AG20443 (cell line): ENCODE results near the gene SERHL2.
"Not testable (repeated sequence)": the region's sequence is repeated elsewhere in the genome, so short reads cannot be mapped to it uniquely, and the experiment has no call there.

Experiments
- DNase-seq: peaks from one replicate; pipeline ENCODE4 v3.0.0; 2012; ENCODE audit warnings: low spot score, mixed read lengths

SERHL2 gene

GRCh38 chr22:42608136-42608822 lies 54.5 kb downstream of the SERHL2 start:
- no peak for DNase-seq

DNA sequence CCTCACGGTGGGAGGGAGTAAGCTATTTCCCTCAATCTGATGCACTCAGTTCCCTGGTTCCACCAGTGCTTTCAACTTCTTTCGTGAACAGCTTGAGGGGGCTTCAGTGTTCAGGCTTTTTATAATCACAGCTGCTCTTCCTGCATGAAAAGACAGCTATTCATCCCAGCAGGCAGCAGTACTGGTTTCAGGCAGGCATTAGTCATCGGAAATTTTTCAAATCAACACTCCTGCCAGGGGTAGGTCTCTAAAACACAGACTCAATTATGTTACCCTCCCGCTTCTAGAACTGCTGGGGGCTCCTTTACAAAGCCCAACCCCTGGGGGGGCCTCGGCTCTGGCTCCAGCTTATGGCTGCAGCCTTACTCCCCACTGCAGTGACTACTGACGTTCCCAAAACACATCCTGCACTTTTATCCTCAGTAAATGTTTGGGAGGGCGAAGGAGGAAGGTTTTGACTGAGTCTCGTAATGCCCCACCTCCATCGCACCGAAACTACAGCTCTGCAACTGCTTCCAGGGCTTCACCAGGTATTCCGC lies 55.1 kb downstream of the SERHL2 start:
- DNase-seq, result peak; percentile 71

DNA sequence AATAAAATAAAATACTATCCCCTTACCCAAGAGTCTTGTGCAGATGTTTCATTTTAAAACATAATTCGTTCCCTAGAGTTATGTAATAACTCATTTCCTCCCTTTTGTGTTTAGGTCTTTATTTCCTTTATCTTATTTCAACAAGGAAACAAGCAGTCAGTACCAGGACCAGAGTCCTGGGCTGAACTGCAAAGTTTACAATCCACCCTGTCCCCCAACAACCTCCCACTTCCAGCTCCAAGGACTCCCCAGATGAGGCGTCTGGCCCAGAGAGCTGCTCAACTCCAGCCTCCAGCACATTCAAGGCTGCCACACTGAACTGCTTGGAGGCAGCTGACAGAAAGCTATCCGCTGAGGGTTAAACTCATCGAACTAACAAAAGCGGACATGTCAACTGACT lies 56.4 kb downstream of the SERHL2 start:
- DNase-seq, result no peak

DNA sequence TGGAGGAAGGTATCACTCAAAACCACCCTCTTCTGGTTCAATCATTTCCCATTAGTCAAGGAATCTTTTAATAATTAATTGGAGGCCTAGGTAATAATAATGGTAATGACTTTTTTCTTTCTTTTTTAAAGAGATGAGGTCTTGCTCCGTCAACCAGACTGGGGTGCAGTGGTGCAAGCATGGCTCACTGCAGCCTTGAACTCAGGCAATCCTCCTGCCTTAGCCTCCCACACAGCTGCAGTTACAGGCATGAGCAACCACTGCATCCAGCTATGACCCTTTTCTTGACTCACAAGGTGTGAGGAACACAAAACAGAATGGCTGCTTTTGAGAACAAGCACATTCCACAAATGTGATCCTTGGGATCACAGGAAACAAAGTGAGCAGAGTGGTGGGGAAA lies 57.3 kb downstream of the SERHL2 start:
- DNase-seq, result no peak

DNA sequence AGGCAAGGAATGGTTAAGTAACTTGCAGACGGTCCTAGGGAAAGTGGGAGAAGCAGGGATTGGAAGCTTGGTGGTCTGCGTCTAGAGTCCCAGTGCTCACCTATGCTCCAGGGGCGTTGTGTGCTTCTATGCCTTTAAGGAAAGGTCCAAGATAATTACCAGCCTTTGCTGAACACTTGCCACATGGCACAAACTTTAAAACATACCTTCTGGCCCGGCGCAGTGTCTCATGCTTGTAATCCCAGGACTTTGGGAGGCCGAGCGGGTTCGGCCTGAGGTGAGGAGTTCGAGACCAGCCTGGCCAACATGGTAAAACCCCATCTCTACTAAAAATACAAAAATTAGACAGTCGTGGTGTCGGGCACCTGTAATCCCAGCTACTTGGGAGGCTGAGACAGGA lies 58.6 kb downstream of the SERHL2 start:
- DNase-seq, result no peak

DNA sequence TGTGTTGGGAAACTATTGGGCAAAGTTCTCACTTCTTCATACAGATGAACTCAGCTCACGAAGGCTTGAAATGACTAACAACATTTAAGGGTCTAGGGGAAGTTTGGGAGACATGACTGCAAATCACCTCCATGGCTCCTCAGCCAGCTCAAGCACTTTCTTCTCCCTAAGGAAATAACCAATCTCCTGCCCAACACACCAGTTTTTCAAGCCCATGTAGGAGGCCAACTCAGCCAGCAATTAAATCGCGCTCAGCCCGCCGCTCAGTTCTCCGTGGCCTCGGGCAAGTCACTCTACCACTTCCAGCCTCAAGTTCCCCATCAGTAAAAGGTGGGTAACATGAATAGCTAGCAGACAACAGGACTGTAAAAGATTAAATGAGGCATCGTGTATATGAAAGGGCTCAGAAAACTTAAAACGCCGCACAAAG lies 60.1 kb downstream of the SERHL2 start:
- DNase-seq, result no peak

DNA sequence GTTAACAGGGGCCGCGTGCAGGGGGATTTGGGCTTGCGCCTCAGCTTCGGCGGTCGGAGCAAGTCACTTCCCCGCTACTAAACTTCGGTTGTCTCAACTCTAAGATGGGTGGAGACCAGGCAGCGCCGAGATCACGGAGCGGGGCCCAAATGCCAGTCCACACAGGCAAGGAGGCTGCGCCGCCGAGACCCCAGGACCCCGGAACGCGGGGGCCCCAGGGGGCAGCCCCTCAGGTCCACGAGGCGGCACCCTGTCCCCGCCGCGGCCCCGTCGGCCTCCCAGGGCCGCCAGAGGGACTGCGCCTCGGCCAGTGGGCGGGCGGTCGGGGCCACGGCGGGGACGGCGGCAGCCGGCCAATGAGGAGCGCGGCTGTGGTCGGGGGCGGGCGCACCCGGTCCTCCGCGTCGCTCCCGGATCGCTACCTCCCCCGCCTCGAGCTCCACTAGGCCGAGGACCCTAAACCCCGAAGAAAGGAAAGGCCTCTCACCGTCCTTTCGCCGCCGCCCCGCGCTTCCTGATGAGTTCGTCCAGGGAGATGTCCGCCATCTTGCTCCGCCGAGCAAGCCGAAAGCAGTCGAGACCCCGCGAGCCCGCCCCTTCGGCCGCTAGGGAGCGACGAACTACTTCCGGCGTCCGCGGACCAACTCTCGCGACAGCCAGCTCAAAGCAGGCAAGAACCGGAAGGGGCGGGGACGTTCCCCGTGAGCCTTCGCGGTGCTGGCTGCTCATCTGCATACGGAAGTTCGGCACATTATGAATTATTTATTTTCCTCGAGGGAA lies 60.7 kb downstream of the SERHL2 start, which contains the start of gene POLDIP3:
Gene POLDIP3, minus strand, starts transcription at position 572 of the 780 bp plus-strand sequence. Its CDS starts 26 bp downstream, at position 546.
- peak; percentile 98 for DNase-seq

GRCh38 chr22:42615092-42615859 lies 61.5 kb downstream of the SERHL2 start:
- peak; percentile 83 for DNase-seq

DNA sequence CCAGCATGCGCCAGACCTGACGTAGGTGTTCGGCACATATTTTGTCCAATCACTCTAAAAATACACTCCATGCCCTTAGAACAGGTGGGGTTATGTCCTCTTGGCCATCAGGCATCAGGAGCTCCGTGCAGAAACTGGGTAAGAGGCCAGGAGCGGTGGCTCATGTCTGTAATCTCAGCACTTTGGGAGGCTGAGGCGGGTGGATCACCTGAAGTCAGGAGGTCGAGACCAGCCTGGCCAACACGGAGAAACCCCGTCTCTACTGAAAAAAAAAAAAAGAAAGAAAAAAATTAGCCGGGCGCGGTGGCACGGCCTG lies 62.1 kb downstream of the SERHL2 start:
- not testable (repeated sequence) for DNase-seq

DNA sequence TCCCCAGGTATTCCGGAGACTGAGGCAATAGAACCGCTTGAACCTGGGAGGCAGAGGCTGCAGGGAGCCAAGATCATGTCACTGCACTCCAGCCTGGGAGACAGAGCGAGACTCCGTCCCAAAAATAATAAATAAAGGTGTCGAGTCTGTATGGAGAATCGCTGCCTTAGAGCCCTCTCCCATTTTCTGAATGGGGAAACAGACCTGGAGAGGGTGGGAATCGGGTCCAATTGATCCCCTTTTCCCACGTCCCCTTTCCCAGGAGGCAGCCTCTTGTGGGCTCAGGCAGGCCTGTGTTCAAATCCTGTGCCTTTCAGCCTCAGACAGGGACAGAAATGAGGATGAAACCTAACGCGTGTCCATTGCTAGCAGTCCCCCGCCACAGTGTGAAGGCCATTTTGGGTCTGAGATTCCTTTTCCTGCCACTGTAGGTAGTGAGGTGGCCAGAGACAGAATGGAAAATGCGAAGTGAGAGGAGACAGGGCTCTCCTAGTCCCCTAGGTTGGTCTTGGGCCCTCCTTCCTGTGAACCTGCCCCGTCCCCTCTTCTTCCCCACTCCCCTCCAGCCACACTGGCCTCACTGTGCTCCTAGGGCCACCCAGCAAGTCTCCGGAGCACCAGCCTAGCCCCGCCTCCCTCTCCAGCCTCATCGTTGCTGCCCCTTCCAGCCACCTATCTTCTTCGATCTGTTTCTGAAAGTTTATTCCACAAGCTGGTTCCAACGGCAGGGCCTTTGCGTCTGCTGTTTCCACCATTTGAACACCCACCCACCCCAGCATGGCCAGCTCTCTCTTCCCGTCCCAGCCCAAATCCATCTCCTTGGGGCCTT lies 63.6 kb downstream of the SERHL2 start:
- DNase-seq, result no peak

DNA sequence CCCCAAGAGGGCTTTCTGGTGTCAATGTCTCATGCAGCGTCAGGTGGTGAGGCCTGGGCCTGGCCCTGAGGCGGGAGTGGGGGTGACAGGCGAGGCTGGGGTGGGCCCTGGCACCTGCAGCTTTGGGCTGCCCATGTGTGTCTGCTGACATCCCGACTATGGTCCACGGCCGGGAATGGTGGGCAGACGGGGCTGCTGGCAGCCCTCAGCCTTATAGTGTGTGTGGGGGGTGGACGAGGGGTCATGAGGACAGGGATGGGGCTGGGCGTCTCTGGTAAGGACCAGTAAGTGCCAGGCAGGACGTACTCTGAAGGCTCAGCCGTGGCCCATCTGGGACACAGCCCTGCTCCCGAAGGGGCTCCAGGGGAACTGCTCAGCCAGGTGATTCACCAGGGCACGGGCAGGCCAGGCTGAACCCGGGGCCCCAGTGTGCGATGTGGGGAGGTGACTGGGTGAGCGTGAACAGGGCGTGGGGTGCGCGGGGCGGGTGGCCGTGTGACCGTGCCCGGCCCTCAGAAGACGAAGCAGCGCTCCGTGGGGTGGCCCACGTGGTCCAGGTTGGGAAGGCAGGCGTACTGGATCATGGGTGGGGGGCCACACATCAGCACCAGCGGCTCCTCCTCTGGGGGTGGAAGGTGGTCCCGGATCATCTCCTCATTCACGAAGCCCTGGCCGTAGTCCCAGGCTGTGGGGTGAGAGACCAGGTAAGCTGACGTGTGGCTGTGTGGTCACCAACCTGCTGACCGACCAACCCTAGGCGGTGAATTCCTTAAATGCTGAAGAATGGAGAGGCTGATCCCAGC lies 65.7 kb downstream of the SERHL2 start:
- no peak for DNase-seq

- DNase-seq, result no peak
Observed at GRCh38 chr22:42620084-42620483, 66.3 kb downstream of the SERHL2 start.

DNA sequence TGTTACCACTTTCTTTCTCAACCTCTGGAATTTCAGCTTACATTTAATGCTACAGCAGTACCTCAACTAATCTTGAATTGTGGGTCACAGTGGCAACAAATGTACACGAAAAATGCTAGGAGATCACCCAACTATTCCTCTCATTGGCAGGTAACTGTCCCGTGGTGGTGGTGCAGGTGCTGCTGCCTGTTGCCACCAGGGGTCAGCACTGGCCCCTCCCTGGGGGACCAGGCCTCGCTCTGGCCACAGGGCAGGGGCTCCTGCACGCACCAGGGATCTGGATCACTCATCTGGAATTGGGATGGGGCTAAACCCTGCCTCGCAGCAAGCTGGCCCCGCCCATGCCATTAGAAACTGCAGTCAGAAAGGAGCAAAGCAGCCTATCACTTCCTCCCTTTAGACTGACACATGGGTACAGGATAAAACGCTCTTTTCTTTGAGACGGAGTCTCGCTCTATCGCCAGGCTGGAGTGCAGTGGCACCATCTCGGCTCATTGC lies 67.8 kb downstream of the SERHL2 start:
- DNase-seq, result peak; percentile 93

GRCh38 chr22:42622061-42622710 lies 68.4 kb downstream of the SERHL2 start:
- no peak for DNase-seq

DNA sequence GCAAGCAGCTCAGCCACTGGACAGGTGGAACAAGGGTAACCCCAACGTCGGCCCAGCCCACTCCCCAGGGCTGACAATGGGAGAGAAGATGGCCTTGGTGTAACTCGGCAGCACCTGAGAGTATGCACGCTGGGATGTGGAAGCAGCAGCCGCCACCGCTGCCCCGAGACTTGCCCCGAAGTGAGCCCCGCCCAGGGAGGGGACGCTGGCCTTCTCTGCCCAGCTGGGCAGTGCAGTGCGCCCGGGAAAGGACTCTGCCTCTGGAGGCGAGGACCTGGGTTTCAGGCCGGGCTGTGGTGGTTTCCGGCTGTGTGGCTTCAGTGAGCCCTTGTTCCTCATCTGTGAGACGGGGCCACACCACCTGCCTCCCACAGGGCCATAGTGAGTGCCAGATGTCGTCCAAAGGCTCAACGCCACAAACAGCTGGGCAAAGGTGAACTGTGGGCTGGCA lies 69.6 kb downstream of the SERHL2 start:
- no peak for DNase-seq
